MM.1S (cell line): ENCODE results near the gene LRRC71.

ENCODE experiments used
- DNase-seq: peaks from one replicate; pipeline ENCODE4 v3.0.0-alpha.2; 2015
- H2AFZ ChIP-seq: fragments of 300-600 bp; sonication (generic); 2 replicates; pipeline ENCODE4 v1.6.0; 2016; ENCODE audit warnings: antibody characterized with exemption, low read length
- H3F3A ChIP-seq: fragments of 300-600 bp; sonication (generic); 2 replicates; pipeline ENCODE4 v1.6.1; 2016; ENCODE audit warnings: mild to moderate bottlenecking, antibody characterized with exemption, low read length, moderate library complexity, mixed read lengths; ENCODE audit not compliant: insufficient read depth
- H3K27ac ChIP-seq: fragments of 300-600 bp; sonication (generic); 2 replicates; pipeline ENCODE4 v1.5.1; 2016; ENCODE audit warnings: mild to moderate bottlenecking, low read length
- H3K27me3 ChIP-seq: fragments of 300-600 bp; sonication (generic); replicated peaks from 2 replicates; pipeline ENCODE4 v1.6.0; 2016; ENCODE audit warnings: low read length; ENCODE audit not compliant: insufficient read depth
- H3K36me3 ChIP-seq: fragments of 300-600 bp; sonication (generic); replicated peaks from 2 replicates; pipeline ENCODE4 v1.6.1; 2016; ENCODE audit warnings: mild to moderate bottlenecking, low read length, mixed read lengths; ENCODE audit not compliant: insufficient read depth
- H3K4me1 ChIP-seq: fragments of 300-600 bp; sonication (generic); 2 replicates; pipeline ENCODE4 v1.6.1; 2016; ENCODE audit warnings: low read length, mixed read lengths
- H3K4me2 ChIP-seq: fragments of 300-600 bp; sonication (generic); 2 replicates; pipeline ENCODE4 v1.6.0; 2016; ENCODE audit warnings: low read depth, low read length
- H3K4me3 ChIP-seq: fragments of 300-600 bp; sonication (generic); 2 replicates; pipeline ENCODE4 v1.5.1; 2016; ENCODE audit warnings: low read length, mixed read lengths
- H3K79me2 ChIP-seq: fragments of 300-600 bp; sonication (generic); 2 replicates; pipeline ENCODE4 v1.6.1; 2016; ENCODE audit warnings: mixed run types, low read length, mixed read lengths
- H3K9ac ChIP-seq: fragments of 300-600 bp; sonication (generic); 2 replicates; pipeline ENCODE4 v1.6.1; 2016; ENCODE audit warnings: low read length, mixed read lengths
- H3K9me2 ChIP-seq: fragments of 300-600 bp; sonication (generic); replicated peaks from 2 replicates; pipeline ENCODE4 v1.6.1; 2016; ENCODE audit warnings: mild to moderate bottlenecking, low read length, mixed read lengths; ENCODE audit not compliant: insufficient read depth
- H3K9me3 ChIP-seq: fragments of 300-600 bp; sonication (generic); replicated peaks from 2 replicates; pipeline ENCODE4 v1.6.1; 2016; ENCODE audit warnings: mild to moderate bottlenecking, low read length, mixed read lengths; ENCODE audit not compliant: insufficient read depth
- H4K20me1 ChIP-seq: fragments of 300-600 bp; sonication (generic); 2 replicates; pipeline ENCODE4 v1.6.1; 2016; ENCODE audit warnings: mild to moderate bottlenecking, low read length, moderate library complexity, mixed read lengths; ENCODE audit not compliant: insufficient read depth
- EZH2 ChIP-seq: fragments of 300-600 bp; sonication (generic); optimal IDR thresholded peaks from 2 replicates; pipeline ENCODE3; 2017; ENCODE audit warnings: low read depth, mild to moderate bottlenecking, antibody characterized with exemption, low read length, mixed read lengths
- EZH2phosphoT487 ChIP-seq: fragments of 300-600 bp; sonication (generic); IDR thresholded peaks from 2 replicates; pipeline ENCODE4 v1.6.1; 2018; ENCODE audit warnings: antibody characterized with exemption, low read length
- TF ChIP-seq, protein P1 (sequence below): fragments of 300-600 bp; sonication (generic); IDR thresholded peaks from 2 replicates; pipeline ENCODE4 v1.5.1; 2016; ENCODE audit warnings: antibody characterized with exemption, low read length, mixed read lengths

Gene LRRC71

GRCh38 chr1:156886583-156887281 is 33.7 kb upstream of the LRRC71 start:
- H4K20me1 ChIP-seq: no peaks in the 10 kb centered on the region
- H3K27me3 ChIP-seq: peaks cover 38% of the 10 kb centered on the region
- H3K9ac ChIP-seq: no peak overlapping the region
- no peak for DNase-seq
- H3K4me1 ChIP-seq: no peaks in the 10 kb centered on the region
- H2AFZ ChIP-seq: no peak overlapping the region
- H3K4me2 ChIP-seq: no peak overlapping the region
- no peaks in the 10 kb centered on the region for H3K9me3 ChIP-seq
- TF ChIP-seq EZH2phosphoT487 (no peak), EZH2 (no peak)
- TF ChIP-seq, protein P1, sequence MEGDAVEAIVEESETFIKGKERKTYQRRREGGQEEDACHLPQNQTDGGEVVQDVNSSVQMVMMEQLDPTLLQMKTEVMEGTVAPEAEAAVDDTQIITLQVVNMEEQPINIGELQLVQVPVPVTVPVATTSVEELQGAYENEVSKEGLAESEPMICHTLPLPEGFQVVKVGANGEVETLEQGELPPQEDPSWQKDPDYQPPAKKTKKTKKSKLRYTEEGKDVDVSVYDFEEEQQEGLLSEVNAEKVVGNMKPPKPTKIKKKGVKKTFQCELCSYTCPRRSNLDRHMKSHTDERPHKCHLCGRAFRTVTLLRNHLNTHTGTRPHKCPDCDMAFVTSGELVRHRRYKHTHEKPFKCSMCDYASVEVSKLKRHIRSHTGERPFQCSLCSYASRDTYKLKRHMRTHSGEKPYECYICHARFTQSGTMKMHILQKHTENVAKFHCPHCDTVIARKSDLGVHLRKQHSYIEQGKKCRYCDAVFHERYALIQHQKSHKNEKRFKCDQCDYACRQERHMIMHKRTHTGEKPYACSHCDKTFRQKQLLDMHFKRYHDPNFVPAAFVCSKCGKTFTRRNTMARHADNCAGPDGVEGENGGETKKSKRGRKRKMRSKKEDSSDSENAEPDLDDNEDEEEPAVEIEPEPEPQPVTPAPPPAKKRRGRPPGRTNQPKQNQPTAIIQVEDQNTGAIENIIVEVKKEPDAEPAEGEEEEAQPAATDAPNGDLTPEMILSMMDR: no peak
- no peaks in the 10 kb centered on the region for H3K79me2 ChIP-seq
- no peak overlapping the region for H3K27ac ChIP-seq
- H3K36me3 ChIP-seq: no peaks in the 10 kb centered on the region
- no peaks in the 10 kb centered on the region for H3F3A ChIP-seq
- no peaks in the 10 kb centered on the region for H3K9me2 ChIP-seq
- H3K4me3 ChIP-seq: no peak overlapping the region

- Histone ChIP-seq H3K9me2 (no peaks in the 10 kb centered on the region), H3K27me3 (peaks cover 44% of the 10 kb centered on the region), H4K20me1 (no peaks in the 10 kb centered on the region), H3K4me2 (no peak overlapping the region), H2AFZ (no peak overlapping the region), H3K36me3 (no peaks in the 10 kb centered on the region), H3K27ac (no peak overlapping the region), H3K9ac (no peak overlapping the region), H3K4me3 (no peak overlapping the region), H3K9me3 (no peaks in the 10 kb centered on the region), H3F3A (no peaks in the 10 kb centered on the region), H3K79me2 (no peaks in the 10 kb centered on the region), H3K4me1 (0 out of 2 replicates have a peak, but pooled peaks cover 3% of the 10 kb centered on the region)
- no peak for TF ChIP-seq EZH2
- no peak for TF ChIP-seq EZH2phosphoT487
- TF ChIP-seq, protein P1: no peak
- no peak for DNase-seq
These were observed 33.1 kb upstream of the LRRC71 start for GRCh38 chr1:156887317-156887716.

- Histone ChIP-seq H3K4me2 (no peak overlapping the region), H3K4me1 (0 out of 2 replicates have a peak, but pooled peaks cover 3% of the 10 kb centered on the region), H3K9ac (no peak overlapping the region), H2AFZ (no peak overlapping the region), H3K9me3 (no peaks in the 10 kb centered on the region), H4K20me1 (no peaks in the 10 kb centered on the region), H3K36me3 (no peaks in the 10 kb centered on the region), H3K27ac (no peak overlapping the region), H3K79me2 (no peaks in the 10 kb centered on the region), H3K4me3 (no peak overlapping the region), H3K9me2 (no peaks in the 10 kb centered on the region), H3F3A (no peaks in the 10 kb centered on the region), H3K27me3 (peaks cover 48% of the 10 kb centered on the region)
- no peak for TF ChIP-seq EZH2phosphoT487
- TF ChIP-seq, protein P1: no peak
- TF ChIP-seq EZH2: no peak
- no peak for DNase-seq
These were observed 32.7 kb upstream of the LRRC71 start for GRCh38 chr1:156887734-156888133.
